Left ventricle myocardium inferior (tissue), 1 donor: ENCODE measurements around the gene FAIM. TPM values are rescaled to one million over a fixed set of nuclear protein-coding genes. Genes with fewer than 3 reads are reported as not detected.
"Not testable (repeated sequence)": the region's sequence is repeated elsewhere in the genome, so short reads cannot be mapped to it uniquely, and the experiment has no call there.

ENCODE experiments used
- DNase-seq: peaks from one replicate; pipeline ENCODE4 v3.0.0-alpha.2; 2020
- H3K27ac ChIP-seq: fragments of 200-600 bp; replicated peaks from 2 replicates; pipeline ENCODE4 v1.8.0; 2021
- H3K27me3 ChIP-seq: fragments of 200-600 bp; 2 replicates; pipeline ENCODE4 v1.8.0; 2021; ENCODE audit warnings: low read depth
- H3K36me3 ChIP-seq: fragments of 200-600 bp; 2 replicates; pipeline ENCODE4 v1.8.0; 2021
- H3K4me1 ChIP-seq: fragments of 200-600 bp; 2 replicates; pipeline ENCODE4 v1.8.0; 2021
- H3K4me3 ChIP-seq: fragments of 200-600 bp; 2 replicates; pipeline ENCODE4 v1.8.0; 2021; ENCODE audit warnings: mild to moderate bottlenecking, moderate library complexity
- H3K9me3 ChIP-seq: fragments of 200-600 bp; replicated peaks from 2 replicates; pipeline ENCODE4 v1.8.0; 2021
- CTCF ChIP-seq: fragments of 200-600 bp; IDR thresholded peaks from 2 replicates; pipeline ENCODE4 v1.8.0; 2021; ENCODE audit warnings: antibody characterized with exemption, mild to moderate bottlenecking, borderline replicate concordance
- intact Hi-C: fragments of 100-400 bp; cut with micrococcal nuclease; formaldehyde crosslinking; loops from one replicate; pipeline ENCODE4 v1.11.0; 2022
- long read RNA-seq: library from polyadenylated mRNA; unstranded; transcript quantifications from one replicate; pipeline ENCODE4 v2.0.0, GENCODE V29; 2021
- total RNA-seq: library from RNA; stranded (reverse); fragmentation: NEBNext Ultra II Directional; extraction: Animal tissue kit (Norgen Biotek cat#: 25700); gene quantifications from one replicate; pipeline ENCODE4 v1.2.1, GENCODE V29; 2021
- donor health status: DM: no; HTN: yes; CAD: no; lungs with severe emphysema.

Gene FAIM
- 3.1 TPM for total RNA-seq
- long read RNA-seq, partial matches to known transcripts: 0 of 3 reads
- long read RNA-seq, other reads (novel, unspliced or antisense): 0 of 3 reads

- intact Hi-C loops: no loop called here
Observed at GRCh38 chr3:138608322-138609135, at the start of gene FAIM. FAIM (plus strand) TSS chr3:138608771; CDS start chr3:138619727, 10,956 bp downstream.

GRCh38 chr3:138559134-138559533 lies 49.4 kb upstream of the FAIM start:
- intact Hi-C loops: no loop called here
- DNase-seq: no peak
- no peak overlapping the region for H3K4me3 ChIP-seq
- peaks cover 34% of the 10 kb centered on the region for H3K36me3 ChIP-seq
- TF ChIP-seq CTCF: no peak
- H3K4me1 ChIP-seq: no peaks in the 10 kb centered on the region
- H3K27ac ChIP-seq: no peak overlapping the region
- H3K9me3 ChIP-seq: peaks cover 48% of the 10 kb centered on the region
- H3K27me3 ChIP-seq: no peaks in the 10 kb centered on the region

More at GRCh38 chr3:138608322-138609135, at the start of gene FAIM:
- Histone ChIP-seq H3K36me3 (no peaks in the 10 kb centered on the region), H3K27me3 (no peaks in the 10 kb centered on the region), H3K27ac (peak within 1 kb of the TSS; percentile 95), H3K9me3 (no peaks in the 10 kb centered on the region), H3K4me3 (peak within 1 kb of the TSS; percentile 76), H3K4me1 (peaks cover 20% of the 10 kb centered on the region)
- no peak for TF ChIP-seq CTCF
- DNase-seq: peak; percentile 65

GRCh38 chr3:138560501-138560900 lies 48.1 kb upstream of the FAIM start:
- no peak for TF ChIP-seq CTCF
- Histone ChIP-seq H3K27ac (no peak overlapping the region), H3K4me1 (no peaks in the 10 kb centered on the region), H3K9me3 (peaks cover 48% of the 10 kb centered on the region), H3K36me3 (peaks cover 34% of the 10 kb centered on the region), H3K27me3 (no peaks in the 10 kb centered on the region), H3K4me3 (no peak overlapping the region)
- DNase-seq: no peak
- intact Hi-C loops: no loop called here

- H3K4me1 ChIP-seq, H3K27ac ChIP-seq, DNase-seq, H3K4me3 ChIP-seq, intact Hi-C loops, H3K27me3 ChIP-seq: not testable (repeated sequence)
- Histone ChIP-seq H3K36me3 (peaks cover 31% of the 10 kb centered on the region), H3K9me3 (peaks cover 38% of the 10 kb centered on the region)
Observed at GRCh38 chr3:138562902-138563301, 45.7 kb upstream of the FAIM start.

- peaks cover 18% of the 10 kb centered on the region for H3K36me3 ChIP-seq
- H3K4me3 ChIP-seq, H3K9me3 ChIP-seq, H3K4me1 ChIP-seq, DNase-seq, intact Hi-C loops, H3K27ac ChIP-seq, H3K27me3 ChIP-seq: not testable (repeated sequence)
Observed at GRCh38 chr3:138566293-138566692, 42.3 kb upstream of the FAIM start.

- Histone ChIP-seq H3K4me1 (no peaks in the 10 kb centered on the region), H3K27ac (no peak overlapping the region), H3K9me3 (peaks cover 9% of the 10 kb centered on the region), H3K36me3 (peaks cover 16% of the 10 kb centered on the region), H3K4me3 (no peak overlapping the region), H3K27me3 (no peaks in the 10 kb centered on the region)
- intact Hi-C loops: no loop called here
- no peak for DNase-seq
- no peak for TF ChIP-seq CTCF
Observed at GRCh38 chr3:138567403-138567802, 41.2 kb upstream of the FAIM start.
